ENCODE data around the gene MPRIP.

- TF ChIP-seq POLR2A (IDR thresholded peaks at IDR 0.05), result no peak
- no peak for TF ChIP-seq CTCF (IDR thresholded peaks at IDR 0.05)
- TF ChIP-seq POLR2AphosphoS5 (IDR thresholded peaks at IDR 0.05), result no peak
- no peak for TF ChIP-seq EP300 (IDR thresholded peaks at IDR 0.05)
Measured at GRCh38 chr17:17188586-17188985, 146.3 kb downstream of the MPRIP start.
